ENCODE data around the gene SH3GL3.

Gene SH3GL3

GRCh38 chr15:83654379-83655236 is 207.5 kb downstream of the SH3GL3 start:
- Histone ChIP-seq H3K36me3 (no peaks in the 10 kb centered on the region), H3K4me3 (ENCODE audit: low read depth, low read length) (no peak overlapping the region), H3K9me3 (0 out of 2 replicates have a peak, but pooled peaks cover 2% of the 10 kb centered on the region), H3K27me3 (peaks cover 38% of the 10 kb centered on the region), H3K4me1 (peaks cover 8% of the 10 kb centered on the region)
- TF ChIP-seq, protein P1, sequence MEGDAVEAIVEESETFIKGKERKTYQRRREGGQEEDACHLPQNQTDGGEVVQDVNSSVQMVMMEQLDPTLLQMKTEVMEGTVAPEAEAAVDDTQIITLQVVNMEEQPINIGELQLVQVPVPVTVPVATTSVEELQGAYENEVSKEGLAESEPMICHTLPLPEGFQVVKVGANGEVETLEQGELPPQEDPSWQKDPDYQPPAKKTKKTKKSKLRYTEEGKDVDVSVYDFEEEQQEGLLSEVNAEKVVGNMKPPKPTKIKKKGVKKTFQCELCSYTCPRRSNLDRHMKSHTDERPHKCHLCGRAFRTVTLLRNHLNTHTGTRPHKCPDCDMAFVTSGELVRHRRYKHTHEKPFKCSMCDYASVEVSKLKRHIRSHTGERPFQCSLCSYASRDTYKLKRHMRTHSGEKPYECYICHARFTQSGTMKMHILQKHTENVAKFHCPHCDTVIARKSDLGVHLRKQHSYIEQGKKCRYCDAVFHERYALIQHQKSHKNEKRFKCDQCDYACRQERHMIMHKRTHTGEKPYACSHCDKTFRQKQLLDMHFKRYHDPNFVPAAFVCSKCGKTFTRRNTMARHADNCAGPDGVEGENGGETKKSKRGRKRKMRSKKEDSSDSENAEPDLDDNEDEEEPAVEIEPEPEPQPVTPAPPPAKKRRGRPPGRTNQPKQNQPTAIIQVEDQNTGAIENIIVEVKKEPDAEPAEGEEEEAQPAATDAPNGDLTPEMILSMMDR (IDR thresholded peaks at IDR 0.05; ENCODE audit: low read depth, low read length), result no peak
- no peak for DNase-seq

- no peak for DNase-seq
- Histone ChIP-seq H3K4me3 (ENCODE audit: low read depth, low read length) (no peak overlapping the region), H3K9me3 (0 out of 2 replicates have a peak, but pooled peaks cover 2% of the 10 kb centered on the region), H3K27me3 (peaks cover 38% of the 10 kb centered on the region), H3K4me1 (peaks cover 8% of the 10 kb centered on the region), H3K36me3 (no peaks in the 10 kb centered on the region)
- TF ChIP-seq, protein P1 (IDR thresholded peaks at IDR 0.05; ENCODE audit: low read depth, low read length), result no peak
Measured at GRCh38 chr15:83655237-83655616, 208.1 kb downstream of the SH3GL3 start.

- Histone ChIP-seq H3K4me1 (peaks cover 8% of the 10 kb centered on the region), H3K9me3 (0 out of 2 replicates have a peak, but pooled peaks cover 2% of the 10 kb centered on the region), H3K4me3 (ENCODE audit: low read depth, low read length) (no peak overlapping the region), H3K36me3 (no peaks in the 10 kb centered on the region), H3K27me3 (peaks cover 36% of the 10 kb centered on the region)
- TF ChIP-seq, protein P1 (IDR thresholded peaks at IDR 0.05; ENCODE audit: low read depth, low read length), result no peak
- no peak for DNase-seq
Measured at GRCh38 chr15:83656192-83656591, 209.1 kb downstream of the SH3GL3 start.

DNA sequence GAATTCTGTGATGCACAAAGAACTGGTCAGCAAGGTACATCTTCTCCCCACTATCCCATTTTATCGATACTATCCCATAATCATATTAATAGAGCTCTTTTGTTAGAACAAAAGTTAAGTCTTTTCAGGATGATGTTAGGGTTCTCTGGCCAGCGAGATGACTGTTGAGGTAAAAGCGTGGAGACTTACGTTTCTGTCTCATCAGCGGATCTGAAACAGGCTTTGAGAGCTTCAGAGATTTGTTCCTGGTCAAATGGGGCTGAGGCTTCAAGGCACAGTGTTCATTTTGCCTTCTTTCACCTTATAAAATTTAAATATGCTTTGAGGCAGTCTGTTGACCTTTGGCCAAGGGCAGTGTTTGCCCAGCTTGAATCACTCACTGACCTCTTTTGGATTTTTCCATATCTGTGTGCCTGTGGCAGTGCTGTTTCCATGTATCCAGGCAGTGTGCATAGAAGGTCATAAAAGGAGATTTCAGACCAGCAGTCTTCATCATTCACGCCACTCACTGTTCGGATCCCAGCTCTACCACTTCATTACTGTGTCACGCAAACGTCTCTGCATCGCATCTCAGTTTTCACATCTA is 209.9 kb downstream of the SH3GL3 start:
- Histone ChIP-seq H3K4me3 (ENCODE audit: low read depth, low read length) (no peak overlapping the region), H3K9me3 (0 out of 2 replicates have a peak, but pooled peaks cover 2% of the 10 kb centered on the region), H3K4me1 (peaks cover 8% of the 10 kb centered on the region), H3K36me3 (no peaks in the 10 kb centered on the region), H3K27me3 (peaks cover 31% of the 10 kb centered on the region)
- no peak for DNase-seq
- TF ChIP-seq, protein P1 (IDR thresholded peaks at IDR 0.05; ENCODE audit: low read depth, low read length), result no peak

GRCh38 chr15:83657549-83657948 is 210.4 kb downstream of the SH3GL3 start:
- H3K27me3 ChIP-seq, result peaks cover 27% of the 10 kb centered on the region
- no peak for DNase-seq
- no peaks in the 10 kb centered on the region for H3K36me3 ChIP-seq
- H3K9me3 ChIP-seq, result 0 out of 2 replicates have a peak, but pooled peaks cover 2% of the 10 kb centered on the region
- no peak overlapping the region for H3K4me3 ChIP-seq (ENCODE audit: low read depth, low read length)
- TF ChIP-seq, protein P1 (IDR thresholded peaks at IDR 0.05; ENCODE audit: low read depth, low read length), result peak; percentile 45
- peaks cover 8% of the 10 kb centered on the region for H3K4me1 ChIP-seq
